Adrenal gland (tissue), 12 donors: ENCODE results near the gene TADA3. TPM values are rescaled to one million over a fixed set of nuclear protein-coding genes. Genes with fewer than 3 reads are reported as not detected.

Source experiments
- DNase-seq, 7 donors: peaks; one replicate each; pipeline ENCODE4 v3.0.0-alpha.2; 2019 to 2020
- H3K27ac ChIP-seq, 5 donors: fragments of 200-600 bp; sonication (generic) in 4 of 5; 1 replicate in 3 of 5; 2 replicates in 2 of 5; pipeline versions ENCODE4 v1.5.1 to v1.8.0; 2016 to 2020; ENCODE audit warnings: mild to moderate bottlenecking in 1 of 5
- H3K27me3 ChIP-seq: fragments of 200-600 bp; 2 replicates; pipeline ENCODE4 v1.8.0; 2021
- H3K36me3 ChIP-seq, 2 donors: fragments of 200-600 bp; replicated peaks in 1 of 2; 1 replicate in 1 of 2; 2 replicates in 1 of 2; pipeline versions ENCODE4 v1.5.1 to v1.8.0; 2018 to 2022
- H3K4me1 ChIP-seq, 2 donors: fragments of 200-600 bp; replicated peaks in 1 of 2; 1 replicate in 1 of 2; 2 replicates in 1 of 2; pipeline versions ENCODE4 v1.5.1 to v1.8.0; 2018 to 2021
- H3K4me3 ChIP-seq, 4 donors: fragments of 200-600 bp; sonication (generic) in 3 of 4; one replicate each; pipeline ENCODE4 v1.5.1; 2016 to 2018
- H3K9me3 ChIP-seq, 3 donors: fragments of 200-600 bp; sonication (generic) in 1 of 3; replicated peaks in 1 of 3; 1 replicate in 2 of 3; 2 replicates in 1 of 3; pipeline versions ENCODE4 v1.5.1 to v1.8.0; 2016 to 2021
- POLR2A ChIP-seq, 2 donors: fragments of 450-650 bp; IDR thresholded peaks; one replicate each; pipeline ENCODE4 v1.6.1; 2017; ENCODE audit warnings: antibody characterized with exemption in 2 of 2, mild to moderate bottlenecking in 2 of 2, moderate library complexity in 1 of 2
- WGBS, 4 donors: extraction: QIAGEN DNeasy Blood & Tissue Kit in 2 of 4; methylation state at CpG; one replicate each; pipeline versions ENCODE4 v1.1.5 to v1.1.7; 2013 to 2017; 5-methylcytosine and 5-hydroxymethylcytosine counted together
- intact Hi-C, 2 donors: fragments of 100-400 bp; cut with DNase I; formaldehyde crosslinking; loops; one replicate each; pipeline versions ENCODE4 v1.14.1 to v1.15.0; 2022 to 2023
- polyA plus RNA-seq, 3 donors: library from polyadenylated mRNA; stranded (reverse); fragments of 200-250 nt in 2 of 3; fragments of 350-450 nt in 1 of 3; fragmentation: Illumina TruSeq in 1 of 3; extraction: RNeasy Lipid Tissue Mini Kit (QIAGEN cat#74804) in 1 of 3; gene quantifications; one replicate each; pipeline ENCODE4 v1.2.3, GENCODE V29; 2013 to 2014
- total RNA-seq, 9 donors: library from RNA; depleted of rRNA in 4 of 9; stranded (reverse); fragments of >200 nt in 4 of 9; fragments of 120-200 nt in 1 of 9; fragmentation: NEBNext Ultra II Directional in 1 of 9; extraction: Animal tissue kit (Norgen Biotek cat#: 25700) in 1 of 9; gene quantifications; one replicate each; pipeline versions ENCODE4 v1.1.0 to v1.2.4, GENCODE V29; 2013 to 2023
- TF ChIP-seq, protein P1 (sequence below), 6 experiments: fragments of 450-650 bp in 4 of 6; fragments of 200-600 bp in 2 of 6; sonication (generic) in 1 of 6; IDR thresholded peaks; 1 replicate in 5 of 6; 2 replicates in 1 of 6; pipeline versions ENCODE4 v1.5.1 to v1.8.0; 2016 to 2021; ENCODE audit warnings: antibody characterized with exemption in 6 of 6, mild to moderate bottlenecking in 2 of 6, moderate library complexity in 1 of 6
- donor health status: healthy with polysubstance abuse.
- donor health status: Bipolar disorder and iron deficiency.
- donor health status: DM: yes; HTN: yes; CAD: no.
- donor health status: DM: no; HTN: no; CAD: no.
- donor health status: DM: no; HTN: no; CAD: no.
- donor health status: DM: yes; HTN: yes; CAD: no.

The TADA3 gene
- total and polyA plus RNA-seq, 12 donors: 49.7 to 148 (median 115) TPM

DNA sequence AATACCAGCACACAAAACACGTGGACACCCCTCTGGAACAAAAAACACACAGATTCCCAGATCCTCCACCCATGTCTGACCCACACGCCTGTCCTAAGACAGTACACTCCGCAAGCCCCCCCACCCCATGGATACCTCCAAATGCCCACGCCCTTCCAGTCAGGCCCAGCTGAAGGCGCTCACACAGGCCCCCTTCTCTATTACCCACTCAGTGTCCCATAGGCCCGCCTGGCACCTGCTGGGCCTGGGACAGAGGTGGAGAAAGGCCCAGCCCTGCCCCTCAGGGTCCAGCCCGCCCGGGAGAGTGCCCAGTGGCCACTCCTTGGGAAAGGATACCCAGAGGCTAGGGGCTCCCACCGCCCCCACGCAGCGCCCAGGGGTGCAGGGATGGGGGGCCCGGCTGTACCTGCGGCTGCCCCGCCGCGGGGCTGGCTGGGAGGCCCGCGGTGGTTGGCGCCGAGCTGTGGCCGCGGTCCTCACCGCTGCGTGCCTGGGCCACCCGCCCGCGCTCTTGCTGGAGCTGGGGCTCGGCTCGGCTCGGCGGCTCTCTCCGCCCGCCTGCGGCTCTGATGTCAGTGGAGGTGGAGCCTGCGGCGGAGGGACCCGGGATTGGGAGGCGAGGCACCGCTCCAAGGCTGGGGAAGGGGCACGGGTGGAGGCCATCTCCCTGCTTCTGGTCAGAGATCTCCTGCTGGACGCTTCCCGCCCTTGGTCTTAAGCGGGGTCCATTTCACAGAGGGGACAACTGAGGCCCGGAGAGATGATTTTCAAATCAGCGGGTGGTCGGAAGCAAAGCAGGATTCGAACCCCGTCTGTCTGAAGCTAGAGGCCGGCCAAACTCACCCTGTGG, 22.6 kb downstream of the TADA3 start, which contains the start of gene CAMK1:
CAMK1 (minus strand) TSS at position 522 of the 850 bp plus-strand sequence. CDS start 2,198 bp downstream, outside the sequence.
- peaks cover 37 to 54% of the 10 kb centered on the region in 2 donors for H3K4me1 ChIP-seq

DNA sequence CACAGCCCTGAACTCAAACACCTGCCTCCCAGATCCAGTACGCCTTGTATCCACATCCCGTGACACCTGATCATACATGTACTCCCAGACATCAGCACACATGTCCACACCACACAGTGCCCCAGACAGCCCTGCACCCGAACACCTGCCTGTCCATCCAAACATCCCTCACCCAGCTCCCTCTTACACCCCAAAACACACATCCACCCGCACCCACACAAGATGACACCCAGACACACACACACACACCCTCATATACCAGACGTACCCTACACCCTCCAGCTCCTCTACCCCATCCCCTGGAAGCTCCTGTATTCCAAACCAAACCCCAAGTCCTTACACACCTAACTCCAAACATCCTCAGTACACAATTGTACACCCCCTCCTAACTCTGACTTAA, 23.3 kb downstream of the TADA3 start:
- H3K27ac ChIP-seq: peak overlapping the region in 3 of 5 donors; percentile 77 to 92 (median 89)
- peaks cover 37 to 49% of the 10 kb centered on the region in 2 donors for H3K4me1 ChIP-seq
- intact Hi-C loops: no loop called here
- WGBS, 4 donors: 23 to 42% (median 35%) methylated on average over 5 of the region's 5 CpGs
- no peak for TF ChIP-seq POLR2A (IDR thresholded peaks at IDR 0.05)
- TF ChIP-seq, protein P1, sequence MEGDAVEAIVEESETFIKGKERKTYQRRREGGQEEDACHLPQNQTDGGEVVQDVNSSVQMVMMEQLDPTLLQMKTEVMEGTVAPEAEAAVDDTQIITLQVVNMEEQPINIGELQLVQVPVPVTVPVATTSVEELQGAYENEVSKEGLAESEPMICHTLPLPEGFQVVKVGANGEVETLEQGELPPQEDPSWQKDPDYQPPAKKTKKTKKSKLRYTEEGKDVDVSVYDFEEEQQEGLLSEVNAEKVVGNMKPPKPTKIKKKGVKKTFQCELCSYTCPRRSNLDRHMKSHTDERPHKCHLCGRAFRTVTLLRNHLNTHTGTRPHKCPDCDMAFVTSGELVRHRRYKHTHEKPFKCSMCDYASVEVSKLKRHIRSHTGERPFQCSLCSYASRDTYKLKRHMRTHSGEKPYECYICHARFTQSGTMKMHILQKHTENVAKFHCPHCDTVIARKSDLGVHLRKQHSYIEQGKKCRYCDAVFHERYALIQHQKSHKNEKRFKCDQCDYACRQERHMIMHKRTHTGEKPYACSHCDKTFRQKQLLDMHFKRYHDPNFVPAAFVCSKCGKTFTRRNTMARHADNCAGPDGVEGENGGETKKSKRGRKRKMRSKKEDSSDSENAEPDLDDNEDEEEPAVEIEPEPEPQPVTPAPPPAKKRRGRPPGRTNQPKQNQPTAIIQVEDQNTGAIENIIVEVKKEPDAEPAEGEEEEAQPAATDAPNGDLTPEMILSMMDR (IDR thresholded peaks at IDR 0.05): no peak
- H3K4me3 ChIP-seq: peak overlapping the region in 3 of 4 donors; percentile 36 to 92 (median 73)
- no peaks in the 10 kb centered on the region for H3K9me3 ChIP-seq
- no peaks in the 10 kb centered on the region for H3K27me3 ChIP-seq
- peaks cover 0 to 19% of the 10 kb centered on the region in 2 donors for H3K36me3 ChIP-seq
- no peak for DNase-seq

More for the DNA sequence above, 22.6 kb downstream of the TADA3 start, which contains the start of gene CAMK1:
- intact Hi-C loops: no loop called here
- H3K9me3 ChIP-seq: no peaks in the 10 kb centered on the region
- TF ChIP-seq, protein P1 (IDR thresholded peaks at IDR 0.05): no peak
- peak; percentile 80 to 94 for TF ChIP-seq POLR2A (IDR thresholded peaks at IDR 0.05)
- 3 to 11% (median 6%) methylated on average over 14 to 49 of the region's 49 CpGs for WGBS, 4 donors
- peak; percentile 84 to 90 (median 88) for DNase-seq
- H3K36me3 ChIP-seq: peaks cover 0 to 19% of the 10 kb centered on the region in 2 donors
- H3K4me3 ChIP-seq: peak within 1 kb of the TSS in 3 of 4 donors; percentile 36 to 92 (median 73)
- no peaks in the 10 kb centered on the region for H3K27me3 ChIP-seq
- peak within 1 kb of the TSS; percentile 58 to 92 (median 77) for H3K27ac ChIP-seq

DNA sequence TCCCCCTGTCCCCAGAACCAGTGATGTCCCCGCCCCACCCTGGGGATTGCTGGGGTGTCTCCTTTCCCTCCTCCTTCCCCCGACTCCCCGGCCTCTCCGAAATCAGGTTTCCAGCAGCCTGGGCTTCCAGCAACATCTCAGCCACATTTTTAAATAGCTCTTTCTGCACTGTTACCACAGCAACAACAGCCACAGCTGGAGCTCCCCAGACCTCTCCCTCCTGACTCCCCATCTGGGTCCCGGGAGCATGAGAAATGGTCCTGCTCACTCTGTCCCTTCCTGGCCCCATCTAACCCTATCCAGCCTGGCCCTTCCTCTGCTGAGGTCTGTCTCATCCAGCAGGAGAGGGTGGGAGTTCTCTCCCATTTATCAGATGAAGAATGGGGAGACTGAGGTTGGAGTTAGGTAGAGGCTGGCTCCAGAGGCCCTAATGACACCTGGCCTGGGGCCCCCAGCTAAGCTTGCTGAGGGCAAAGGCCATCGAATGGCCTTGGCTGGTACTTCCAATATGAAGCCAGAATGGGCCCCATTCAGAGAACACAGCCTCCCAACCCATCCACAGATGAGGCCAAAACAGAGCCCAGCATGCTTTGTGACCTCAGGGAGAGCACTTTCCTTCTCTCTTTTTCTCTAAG, 24.0 kb downstream of the TADA3 start:
- Histone ChIP-seq H3K4me1 (peaks cover 37 to 49% of the 10 kb centered on the region in 2 donors), H3K27ac (peak overlapping the region in 3 of 5 donors; percentile 20 to 92 (median 89)), H3K36me3 (peaks cover 0 to 19% of the 10 kb centered on the region in 2 donors), H3K27me3 (no peaks in the 10 kb centered on the region), H3K4me3 (peak overlapping the region in 2 of 4 donors; percentile 6 to 73), H3K9me3 (no peaks in the 10 kb centered on the region)
- WGBS, 4 donors: 46 to 49% (median 48%) methylated on average over 6 of the region's 6 CpGs
- intact Hi-C loops: no loop called here
- DNase-seq: no peak
- TF ChIP-seq, protein P1 (IDR thresholded peaks at IDR 0.05): no peak

DNA sequence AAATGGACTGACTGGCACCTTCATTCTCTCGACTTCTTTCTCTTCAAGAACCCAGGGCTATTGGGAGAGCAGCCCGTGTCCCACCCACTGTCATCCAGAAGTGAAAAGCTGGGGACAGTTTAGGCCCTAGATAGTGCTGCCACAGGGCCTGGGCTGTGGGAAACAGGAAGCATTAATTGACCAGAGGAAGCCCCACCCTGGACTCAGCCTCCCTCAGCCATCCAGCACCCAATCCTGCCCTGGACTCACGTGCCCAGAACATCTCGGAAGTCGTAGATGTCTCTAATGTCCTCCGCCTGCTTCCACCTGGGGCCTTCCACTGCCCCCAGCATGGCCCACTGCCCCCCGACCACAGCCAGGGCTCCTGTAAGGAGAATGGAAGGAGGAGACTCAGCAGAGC, 24.9 kb downstream of the TADA3 start:
- peak overlapping the region in 1 of 4 donors; percentile 73 for H3K4me3 ChIP-seq
- intact Hi-C loops: no loop called here
- peaks cover 37 to 49% of the 10 kb centered on the region in 2 donors for H3K4me1 ChIP-seq
- peak in 1 of 7 donors; percentile 50 for DNase-seq
- peak overlapping the region in 2 of 5 donors; percentile 89 to 92 for H3K27ac ChIP-seq
- H3K9me3 ChIP-seq: no peaks in the 10 kb centered on the region
- H3K36me3 ChIP-seq: peaks cover 0 to 28% of the 10 kb centered on the region in 2 donors
- H3K27me3 ChIP-seq: no peaks in the 10 kb centered on the region
- 45 to 49% (median 48%) methylated on average over 4 to 7 of the region's 7 CpGs for WGBS, 4 donors
- TF ChIP-seq, protein P1 (IDR thresholded peaks at IDR 0.05): no peak
- no peak for TF ChIP-seq POLR2A (IDR thresholded peaks at IDR 0.05)
